ENCODE measurements around the gene IL2RA.

- TF ChIP-seq CTCF (IDR thresholded peaks at IDR 0.05; ENCODE audit: poor library complexity, severe bottlenecking) = no peak
- no peak for TF ChIP-seq TAF1 (IDR thresholded peaks at IDR 0.05; ENCODE audit: low read depth)
- no peak for TF ChIP-seq RAD21 (conservative IDR thresholded peaks at IDR 0.05)
- TF ChIP-seq EZH2 (IDR thresholded peaks at IDR 0.05; ENCODE audit: borderline replicate concordance, insufficient read depth, low read length, poor library complexity, severe bottlenecking) = no peak
Measured at GRCh38 chr10:5992398-5992797, 69.8 kb downstream of the IL2RA start.

Measured in neural cell (in vitro differentiated cells).